Adipocyte (in vitro differentiated cells): ENCODE measurements around the gene PROC.
A peak's percentile ranks its signal among the peaks of the same experiment; 100 is the strongest.

ENCODE experiments used
- DNase-seq: peaks from one replicate; pipeline ENCODE4 v3.0.0-alpha.2; 2015; ENCODE audit warnings: low read depth
- H3K27me3 ChIP-seq: replicated peaks from 2 replicates; pipeline ENCODE4 v1.7.0; 2013; ENCODE audit warnings: mild to moderate bottlenecking, low read length, moderate library complexity; ENCODE audit not compliant: control insufficient read depth, insufficient read depth
- H3K36me3 ChIP-seq: 2 replicates; pipeline ENCODE4 v1.7.0; 2013; ENCODE audit warnings: low read length, mild to moderate bottlenecking, moderate library complexity; ENCODE audit not compliant: control insufficient read depth, insufficient read depth, severe bottlenecking
- H3K4me1 ChIP-seq: 2 replicates; pipeline ENCODE4 v1.7.0; 2013; ENCODE audit warnings: mild to moderate bottlenecking, low read length, moderate library complexity; ENCODE audit not compliant: control insufficient read depth, insufficient read depth
- H3K4me3 ChIP-seq: 2 replicates; pipeline ENCODE4 v1.7.0; 2013; ENCODE audit warnings: mild to moderate bottlenecking, low read length, moderate library complexity
- H3K9ac ChIP-seq: 2 replicates; pipeline ENCODE4 v1.7.0; 2013; ENCODE audit warnings: mild to moderate bottlenecking, low read length, moderate library complexity
- H3K9me3 ChIP-seq: 2 replicates; pipeline ENCODE4 v1.7.0; 2013; ENCODE audit warnings: mild to moderate bottlenecking, low read length, moderate library complexity; ENCODE audit not compliant: control insufficient read depth

Gene PROC

GRCh38 chr2:127398239-127398590, 20.0 kb upstream of the PROC start:
- DNase-seq, result peak; percentile 95

GRCh38 chr2:127400533-127400896, 17.7 kb upstream of the PROC start:
- no peak for DNase-seq
- Histone ChIP-seq H3K36me3 (no peaks in the 10 kb centered on the region), H3K9ac (peak overlapping the region; percentile 37), H3K27me3 (peaks cover 3% of the 10 kb centered on the region), H3K4me3 (no peak overlapping the region), H3K4me1 (peaks cover 29% of the 10 kb centered on the region), H3K9me3 (no peaks in the 10 kb centered on the region)

More at GRCh38 chr2:127398239-127398590, 20.0 kb upstream of the PROC start:
- Histone ChIP-seq H3K9me3 (no peaks in the 10 kb centered on the region), H3K4me3 (no peak overlapping the region), H3K4me1 (peaks cover 25% of the 10 kb centered on the region), H3K9ac (peak overlapping the region; percentile 4), H3K36me3 (no peaks in the 10 kb centered on the region), H3K27me3 (peaks cover 3% of the 10 kb centered on the region)

GRCh38 chr2:127400897-127401756, 17.1 kb upstream of the PROC start:
- Histone ChIP-seq H3K36me3 (no peaks in the 10 kb centered on the region), H3K4me3 (no peak overlapping the region), H3K27me3 (peaks cover 3% of the 10 kb centered on the region), H3K4me1 (peaks cover 29% of the 10 kb centered on the region), H3K9ac (peak overlapping the region; percentile 37), H3K9me3 (no peaks in the 10 kb centered on the region)
- DNase-seq, result peak; percentile 21

- peaks cover 3% of the 10 kb centered on the region for H3K27me3 ChIP-seq
Observed at GRCh38 chr2:127401757-127402695, 16.2 kb upstream of the PROC start.

GRCh38 chr2:127403460-127403859, 14.8 kb upstream of the PROC start:
- H3K9me3 ChIP-seq, result no peaks in the 10 kb centered on the region
- no peak overlapping the region for H3K4me3 ChIP-seq
- peaks cover 3% of the 10 kb centered on the region for H3K27me3 ChIP-seq
- peaks cover 35% of the 10 kb centered on the region for H3K4me1 ChIP-seq
- H3K36me3 ChIP-seq, result no peaks in the 10 kb centered on the region
- H3K9ac ChIP-seq, result no peak overlapping the region
- no peak for DNase-seq

More at GRCh38 chr2:127401757-127402695, 16.2 kb upstream of the PROC start:
- Histone ChIP-seq H3K36me3 (no peaks in the 10 kb centered on the region), H3K4me3 (no peak overlapping the region), H3K9me3 (no peaks in the 10 kb centered on the region), H3K9ac (no peak overlapping the region), H3K4me1 (peaks cover 34% of the 10 kb centered on the region)
- no peak for DNase-seq

- peaks cover 35% of the 10 kb centered on the region for H3K4me1 ChIP-seq
- H3K9ac ChIP-seq, result no peak overlapping the region
- H3K9me3 ChIP-seq, result no peaks in the 10 kb centered on the region
- peaks cover 3% of the 10 kb centered on the region for H3K27me3 ChIP-seq
- no peaks in the 10 kb centered on the region for H3K36me3 ChIP-seq
- no peak for DNase-seq
- no peak overlapping the region for H3K4me3 ChIP-seq
Observed at GRCh38 chr2:127404466-127405254, 13.6 kb upstream of the PROC start.

- no peaks in the 10 kb centered on the region for H3K36me3 ChIP-seq
- peaks cover 3% of the 10 kb centered on the region for H3K27me3 ChIP-seq
- no peak overlapping the region for H3K4me3 ChIP-seq
- H3K9ac ChIP-seq, result no peak overlapping the region
- H3K4me1 ChIP-seq, result peaks cover 39% of the 10 kb centered on the region
- H3K9me3 ChIP-seq, result no peaks in the 10 kb centered on the region
- DNase-seq, result no peak
Observed at GRCh38 chr2:127405255-127405610, 13.0 kb upstream of the PROC start.

- Histone ChIP-seq H3K4me1 (peaks cover 33% of the 10 kb centered on the region), H3K4me3 (no peak overlapping the region), H3K9ac (peak overlapping the region; percentile 27), H3K36me3 (no peaks in the 10 kb centered on the region), H3K9me3 (no peaks in the 10 kb centered on the region), H3K27me3 (no peaks in the 10 kb centered on the region)
- DNase-seq, result peak; percentile 81
Observed at GRCh38 chr2:127406454-127406853, 11.8 kb upstream of the PROC start.

GRCh38 chr2:127407091-127407490, 11.1 kb upstream of the PROC start:
- Histone ChIP-seq H3K36me3 (no peaks in the 10 kb centered on the region), H3K9ac (peak overlapping the region; percentile 62), H3K4me1 (peaks cover 39% of the 10 kb centered on the region), H3K27me3 (no peaks in the 10 kb centered on the region), H3K4me3 (no peak overlapping the region), H3K9me3 (no peaks in the 10 kb centered on the region)
- no peak for DNase-seq

- Histone ChIP-seq H3K27me3 (no peaks in the 10 kb centered on the region), H3K4me3 (no peak overlapping the region)
- no peak for DNase-seq
Observed at GRCh38 chr2:127407661-127408003, 10.6 kb upstream of the PROC start.

More at GRCh38 chr2:127407661-127408003, 10.6 kb upstream of the PROC start:
- no peaks in the 10 kb centered on the region for H3K36me3 ChIP-seq
- H3K9ac ChIP-seq, result peak overlapping the region; percentile 62
- H3K4me1 ChIP-seq, result peaks cover 43% of the 10 kb centered on the region
- no peaks in the 10 kb centered on the region for H3K9me3 ChIP-seq
